ENCODE results near the gene COL21A1. TPM values are rescaled to one million over a fixed set of nuclear protein-coding genes. Genes with fewer than 3 reads are reported as not detected.

The COL21A1 gene
- total and polyA plus RNA-seq, 2 of the 4 experiments (the other 2 are of a cell fraction) = 0.05 TPM; not detected in 1

- Histone ChIP-seq H2BK120ac (ENCODE audit: low read depth, low read length) (no peak overlapping the region), H2AK5ac (ENCODE audit: low read depth, low read length) (no peak overlapping the region), H3K9ac (ENCODE audit: low read depth, low read length) (no peak overlapping the region), H3K4ac (ENCODE audit: low read depth, low read length) (no peak overlapping the region), H4K8ac (ENCODE audit: low read depth in 2 of 2, low read length in 2 of 2) (no peak overlapping the region), H4K91ac (ENCODE audit: insufficient read depth, low read depth, low read length) (no peak overlapping the region), H3K4me3 (ENCODE audit: insufficient read depth, low read depth, low read length) (no peak overlapping the region), H2BK20ac (ENCODE audit: low read depth, low read length) (no peak overlapping the region), H2AFZ (replicated peaks; ENCODE audit: low read length, poor library complexity) (no peak overlapping the region), H3K4me1 (ENCODE audit: control insufficient read depth, insufficient read depth, low read length) (peaks cover 2% of the 10 kb centered on the region; the same call in 1 of the 2 replicates), H2BK5ac (ENCODE audit: low read depth, low read length, poor library complexity, severe bottlenecking) (no peak overlapping the region), H3K36me3 (ENCODE audit: control insufficient read depth, insufficient read depth, low read length) (no peaks in the 10 kb centered on the region), H3K9me1 (ENCODE audit: insufficient read depth, low read length) (no peaks in the 10 kb centered on the region), H3K4me2 (ENCODE audit: low read depth, low read length) (no peak overlapping the region), H2AK9ac (replicated peaks; ENCODE audit: low read depth, low read length, poor library complexity) (no peak overlapping the region), H3K18ac (ENCODE audit: low read depth, low read length) (no peak overlapping the region), H3K27me3 (ENCODE audit: control insufficient read depth, insufficient read depth, low read length) (no peaks in the 10 kb centered on the region), H2BK15ac (ENCODE audit: low read depth, low read length) (no peak overlapping the region), H3K14ac (replicated peaks; ENCODE audit: low read depth, low read length) (no peak overlapping the region), H4K5ac (ENCODE audit: low read depth, low read length) (no peak overlapping the region), H4K20me1 (ENCODE audit: insufficient read depth, low read length) (no peaks in the 10 kb centered on the region), H3K9me3 (ENCODE audit: control insufficient read depth, insufficient read depth, low read length) (no peaks in the 10 kb centered on the region), H3K27ac (ENCODE audit: insufficient read depth, low read length) (no peak overlapping the region), H3K23ac (ENCODE audit: low read depth, low read length) (no peak overlapping the region), H3K56ac (ENCODE audit: extremely low read depth, insufficient read depth, low read length) (no peak overlapping the region), H3K79me1 (ENCODE audit: low read depth in 1 of 2, low read length in 2 of 2) (no peaks in the 10 kb centered on the region)
- ChIA-PET CTCF (no interaction called here), POLR2A (ENCODE audit: unreplicated experiment) (no interaction called here)
- no CpG with 5 or more reads among the region's 4 CpGs for WGBS, 2 experiments (ENCODE audit: extremely low coverage in 2 of 2, insufficient read length in 1 of 2)
- ATAC-seq (ENCODE audit: low read depth) (peak; percentile 71), DNase-seq (peak; percentile 64)
- in situ Hi-C loops (cut with MboI; ENCODE audit: low sequenced_read_pairs) (no loop called here), dilution Hi-C loops (cut with HindIII; ENCODE audit: low sequenced_read_pairs, unreplicated experiment) (no loop called here), intact Hi-C loops (cut with micrococcal nuclease) (no loop called here)
- BruUV-seq (replicated peaks) = no TSS peak
- TF ChIP-seq MXI1 (IDR thresholded peaks at IDR 0.05; ENCODE audit: borderline replicate concordance, low read depth, low read length) (no peak), CHD1 (IDR thresholded peaks at IDR 0.05; ENCODE audit: low read depth, low read length) (no peak), MAZ (IDR thresholded peaks at IDR 0.05; ENCODE audit: borderline replicate concordance, low read depth, low read length) (no peak), NFE2L2 (IDR thresholded peaks at IDR 0.05; ENCODE audit: low read depth, low read length) (no peak), RCOR1 (IDR thresholded peaks at IDR 0.05; ENCODE audit: insufficient replicate concordance, low read length) (no peak), SMC3 (IDR thresholded peaks at IDR 0.05; ENCODE audit: low read depth, low read length) (no peak)
- TF ChIP-seq, protein P1, sequence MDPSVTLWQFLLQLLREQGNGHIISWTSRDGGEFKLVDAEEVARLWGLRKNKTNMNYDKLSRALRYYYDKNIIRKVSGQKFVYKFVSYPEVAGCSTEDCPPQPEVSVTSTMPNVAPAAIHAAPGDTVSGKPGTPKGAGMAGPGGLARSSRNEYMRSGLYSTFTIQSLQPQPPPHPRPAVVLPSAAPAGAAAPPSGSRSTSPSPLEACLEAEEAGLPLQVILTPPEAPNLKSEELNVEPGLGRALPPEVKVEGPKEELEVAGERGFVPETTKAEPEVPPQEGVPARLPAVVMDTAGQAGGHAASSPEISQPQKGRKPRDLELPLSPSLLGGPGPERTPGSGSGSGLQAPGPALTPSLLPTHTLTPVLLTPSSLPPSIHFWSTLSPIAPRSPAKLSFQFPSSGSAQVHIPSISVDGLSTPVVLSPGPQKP (IDR thresholded peaks at IDR 0.05; ENCODE audit: borderline replicate concordance, low read depth, low read length) = no peak
- TF ChIP-seq, protein P2, sequence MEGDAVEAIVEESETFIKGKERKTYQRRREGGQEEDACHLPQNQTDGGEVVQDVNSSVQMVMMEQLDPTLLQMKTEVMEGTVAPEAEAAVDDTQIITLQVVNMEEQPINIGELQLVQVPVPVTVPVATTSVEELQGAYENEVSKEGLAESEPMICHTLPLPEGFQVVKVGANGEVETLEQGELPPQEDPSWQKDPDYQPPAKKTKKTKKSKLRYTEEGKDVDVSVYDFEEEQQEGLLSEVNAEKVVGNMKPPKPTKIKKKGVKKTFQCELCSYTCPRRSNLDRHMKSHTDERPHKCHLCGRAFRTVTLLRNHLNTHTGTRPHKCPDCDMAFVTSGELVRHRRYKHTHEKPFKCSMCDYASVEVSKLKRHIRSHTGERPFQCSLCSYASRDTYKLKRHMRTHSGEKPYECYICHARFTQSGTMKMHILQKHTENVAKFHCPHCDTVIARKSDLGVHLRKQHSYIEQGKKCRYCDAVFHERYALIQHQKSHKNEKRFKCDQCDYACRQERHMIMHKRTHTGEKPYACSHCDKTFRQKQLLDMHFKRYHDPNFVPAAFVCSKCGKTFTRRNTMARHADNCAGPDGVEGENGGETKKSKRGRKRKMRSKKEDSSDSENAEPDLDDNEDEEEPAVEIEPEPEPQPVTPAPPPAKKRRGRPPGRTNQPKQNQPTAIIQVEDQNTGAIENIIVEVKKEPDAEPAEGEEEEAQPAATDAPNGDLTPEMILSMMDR (conservative IDR thresholded peaks at IDR 0.05; ENCODE audit: low read depth, low read length) = no peak
Measured at GRCh38 chr6:56144538-56145324, 102.6 kb downstream of the COL21A1 start.

All from IMR-90 (cell line).